Thoracic aorta (tissue), 2 donors: ENCODE results near the gene CRACR2A. TPM values are rescaled to one million over a fixed set of nuclear protein-coding genes. Genes with fewer than 3 reads are reported as not detected.

Experiments used
- ATAC-seq: fragments of 150-250 bp; one replicate; pipeline ENCODE4 v1.8.0; 2017; ENCODE audit warnings: low read depth; ENCODE audit not compliant: insufficient number of reproducible peaks, low FRiP score
- DNase-seq: peaks from one replicate; pipeline ENCODE4 v3.0.0-alpha.2; 2020; ENCODE audit warnings: low spot score
- H3K27ac ChIP-seq, 2 donors: fragments of 200-600 bp; sonication (generic); 1 replicate in 1 of 2; 2 replicates in 1 of 2; pipeline ENCODE4 v1.5.1; 2016; ENCODE audit warnings: mild to moderate bottlenecking in 2 of 2, moderate library complexity in 2 of 2
- H3K27me3 ChIP-seq: fragments of 200-600 bp; sonication (generic); replicated peaks from 2 replicates; pipeline ENCODE4 v1.6.0; 2016; ENCODE audit warnings: mild to moderate bottlenecking; ENCODE audit not compliant: insufficient read depth
- H3K36me3 ChIP-seq: fragments of 200-600 bp; sonication (generic); one replicate; pipeline ENCODE4 v1.5.1; 2016
- H3K4me1 ChIP-seq, 2 donors: fragments of 200-600 bp; sonication (generic); 1 replicate in 1 of 2; 2 replicates in 1 of 2; pipeline versions ENCODE4 v1.5.1 to v1.6.0; 2016; ENCODE audit warnings: low read depth in 2 of 2, mild to moderate bottlenecking in 1 of 2; ENCODE audit not compliant: control insufficient read depth in 1 of 2
- H3K4me3 ChIP-seq: fragments of 200-600 bp; sonication (generic); 2 replicates; pipeline ENCODE4 v1.5.1; 2016; ENCODE audit warnings: mild to moderate bottlenecking
- H3K9me3 ChIP-seq: fragments of 200-600 bp; sonication (generic); 2 replicates; pipeline ENCODE4 v1.5.1; 2016
- CTCF ChIP-seq: fragments of 200-600 bp; sonication (generic); IDR thresholded peaks from one replicate; pipeline ENCODE4 v1.5.1; 2019; ENCODE audit warnings: antibody characterized with exemption
- total RNA-seq, 2 donors: library from RNA; depleted of rRNA; stranded (reverse); fragments of >200 nt; gene quantifications; one replicate each; pipeline versions ENCODE4 v1.1.0 to v1.2.3, GENCODE V29; 2016

The CRACR2A gene
- total RNA-seq, 2 donors from 2014 or later: 2.2 to 2.7 TPM

DNA sequence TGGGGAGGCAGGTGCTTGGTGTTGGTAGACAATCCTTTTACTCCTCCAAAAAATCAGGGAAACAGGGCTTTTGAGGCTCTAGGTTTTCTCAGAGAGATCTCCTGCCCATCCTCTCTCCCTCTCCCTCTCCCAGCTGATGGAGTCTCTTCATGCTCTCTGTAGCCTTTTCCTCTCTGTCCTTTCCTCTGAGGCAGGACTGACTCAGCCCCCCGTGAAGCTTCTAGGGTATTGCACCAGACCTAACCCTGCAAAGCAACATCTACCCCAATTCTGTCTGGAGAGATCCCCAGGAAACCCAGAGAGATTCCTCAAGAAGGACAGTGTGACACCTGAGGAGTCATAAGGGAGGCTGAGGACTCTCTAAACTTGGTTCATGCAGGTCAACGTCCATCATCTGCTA lies 66.4 kb downstream of the CRACR2A start:
- H3K4me3 ChIP-seq: no peak overlapping the region
- DNase-seq (no peak), ATAC-seq (no peak)
- no peaks in the 10 kb centered on the region for H3K27me3 ChIP-seq
- no peak for TF ChIP-seq CTCF
- no peak overlapping the region for H3K27ac ChIP-seq
- no peaks in the 10 kb centered on the region for H3K9me3 ChIP-seq
- no peaks in the 10 kb centered on the region for H3K4me1 ChIP-seq
- no peaks in the 10 kb centered on the region for H3K36me3 ChIP-seq

DNA sequence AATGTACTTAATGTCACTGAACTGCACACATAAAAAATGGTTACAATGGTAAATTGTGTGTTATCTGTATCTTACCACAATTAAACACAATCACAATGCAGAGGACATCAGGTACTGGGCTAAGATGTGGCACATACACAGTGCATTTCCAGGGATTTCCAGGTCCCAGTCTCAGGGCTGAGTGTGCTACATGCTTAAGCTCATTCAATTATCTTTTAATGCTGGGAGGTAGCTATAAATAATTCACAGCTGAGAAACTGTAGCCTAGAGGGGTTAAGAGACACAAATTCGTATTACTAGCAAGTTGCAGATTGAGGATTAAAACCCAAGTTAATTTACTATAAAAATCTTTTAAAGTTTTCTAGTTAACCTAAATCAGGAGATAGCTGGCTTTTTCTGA lies 67.1 kb downstream of the CRACR2A start:
- Histone ChIP-seq H3K4me3 (no peak overlapping the region), H3K27me3 (no peaks in the 10 kb centered on the region), H3K27ac (no peak overlapping the region), H3K36me3 (no peaks in the 10 kb centered on the region), H3K9me3 (no peaks in the 10 kb centered on the region), H3K4me1 (no peaks in the 10 kb centered on the region)
- TF ChIP-seq CTCF: no peak
- ATAC-seq (no peak), DNase-seq (no peak)

- ATAC-seq (no peak), DNase-seq (no peak)
- Histone ChIP-seq H3K36me3 (no peaks in the 10 kb centered on the region), H3K27ac (no peak overlapping the region), H3K4me3 (no peak overlapping the region), H3K9me3 (no peaks in the 10 kb centered on the region), H3K27me3 (no peaks in the 10 kb centered on the region), H3K4me1 (no peaks in the 10 kb centered on the region)
- no peak for TF ChIP-seq CTCF
Observed at GRCh38 chr12:3684449-3685051, 68.4 kb downstream of the CRACR2A start.

DNA sequence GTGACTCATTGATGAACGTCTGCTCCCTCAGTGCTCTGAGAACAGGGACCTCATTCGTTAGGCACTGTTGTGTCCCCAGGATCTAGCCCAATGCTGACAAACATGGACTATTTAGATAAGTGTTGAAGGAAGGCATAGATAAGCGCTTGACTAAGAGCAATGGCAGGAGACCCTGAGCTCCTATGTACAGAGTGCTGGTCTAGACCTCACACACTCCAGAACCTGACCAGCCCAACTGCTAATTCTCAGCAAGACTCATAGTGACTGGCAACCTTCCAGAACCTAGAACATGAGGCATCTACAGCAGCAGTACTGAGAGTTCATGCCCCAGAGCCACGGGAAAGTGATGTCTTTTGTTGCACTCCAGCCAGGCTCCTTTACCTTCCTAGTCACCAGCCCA lies 69.2 kb downstream of the CRACR2A start:
- no peaks in the 10 kb centered on the region for H3K4me1 ChIP-seq
- no peaks in the 10 kb centered on the region for H3K27me3 ChIP-seq
- H3K9me3 ChIP-seq: no peaks in the 10 kb centered on the region
- no peaks in the 10 kb centered on the region for H3K36me3 ChIP-seq
- ATAC-seq: no peak
- no peak for DNase-seq
- TF ChIP-seq CTCF: no peak
- H3K27ac ChIP-seq: no peak overlapping the region
- no peak overlapping the region for H3K4me3 ChIP-seq

- DNase-seq: no peak
Observed at GRCh38 chr12:3681595-3682061, 71.3 kb downstream of the CRACR2A start.

More at GRCh38 chr12:3681595-3682061, 71.3 kb downstream of the CRACR2A start:
- TF ChIP-seq CTCF: no peak
- Histone ChIP-seq H3K4me1 (no peaks in the 10 kb centered on the region), H3K36me3 (no peaks in the 10 kb centered on the region), H3K9me3 (no peaks in the 10 kb centered on the region), H3K27ac (no peak overlapping the region), H3K4me3 (no peak overlapping the region), H3K27me3 (no peaks in the 10 kb centered on the region)
- ATAC-seq: no peak
